Sigmoid colon (tissue), 4 donors: ENCODE data around the gene TTC8.

Source experiments
- POLR2AphosphoS5 ChIP-seq, 4 donors: sonication (generic); formaldehyde crosslinking; IDR thresholded peaks; one replicate each; pipeline ENCODE4 v1.6.1; 2017; ENCODE audit warnings: antibody characterized with exemption in 4 of 4
- TF ChIP-seq, protein P1 (sequence below), 4 experiments: fragments of 450-650 bp in 3 of 4; fragments of 200-600 bp in 1 of 4; IDR thresholded peaks; one replicate each; pipeline ENCODE4 v1.5.1; 2016 to 2019; ENCODE audit warnings: antibody characterized with exemption in 4 of 4, mild to moderate bottlenecking in 3 of 4, moderate library complexity in 2 of 4

DNA sequence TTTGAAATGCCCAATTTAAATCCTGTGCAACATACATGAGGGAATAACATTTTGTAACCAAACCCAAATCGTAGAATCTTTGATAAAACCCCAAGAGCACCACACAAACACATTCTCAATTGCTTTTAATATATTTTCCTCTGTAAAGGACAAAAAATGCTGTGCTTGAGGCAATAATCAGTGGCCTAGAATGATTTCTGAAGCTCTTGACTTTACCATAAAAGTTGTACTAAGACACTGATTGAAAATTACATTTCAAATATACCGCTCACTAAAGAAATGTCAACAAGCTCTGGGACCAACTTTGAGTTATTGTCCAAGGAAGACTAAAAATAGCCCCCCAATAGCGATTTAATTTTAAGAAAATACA is 33.2 kb upstream of the TTC8 start:
- TF ChIP-seq, protein P1, sequence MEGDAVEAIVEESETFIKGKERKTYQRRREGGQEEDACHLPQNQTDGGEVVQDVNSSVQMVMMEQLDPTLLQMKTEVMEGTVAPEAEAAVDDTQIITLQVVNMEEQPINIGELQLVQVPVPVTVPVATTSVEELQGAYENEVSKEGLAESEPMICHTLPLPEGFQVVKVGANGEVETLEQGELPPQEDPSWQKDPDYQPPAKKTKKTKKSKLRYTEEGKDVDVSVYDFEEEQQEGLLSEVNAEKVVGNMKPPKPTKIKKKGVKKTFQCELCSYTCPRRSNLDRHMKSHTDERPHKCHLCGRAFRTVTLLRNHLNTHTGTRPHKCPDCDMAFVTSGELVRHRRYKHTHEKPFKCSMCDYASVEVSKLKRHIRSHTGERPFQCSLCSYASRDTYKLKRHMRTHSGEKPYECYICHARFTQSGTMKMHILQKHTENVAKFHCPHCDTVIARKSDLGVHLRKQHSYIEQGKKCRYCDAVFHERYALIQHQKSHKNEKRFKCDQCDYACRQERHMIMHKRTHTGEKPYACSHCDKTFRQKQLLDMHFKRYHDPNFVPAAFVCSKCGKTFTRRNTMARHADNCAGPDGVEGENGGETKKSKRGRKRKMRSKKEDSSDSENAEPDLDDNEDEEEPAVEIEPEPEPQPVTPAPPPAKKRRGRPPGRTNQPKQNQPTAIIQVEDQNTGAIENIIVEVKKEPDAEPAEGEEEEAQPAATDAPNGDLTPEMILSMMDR (IDR thresholded peaks at IDR 0.05) = no peak
- no peak for TF ChIP-seq POLR2AphosphoS5 (IDR thresholded peaks at IDR 0.05)
